Endodermal cell (in vitro differentiated cells): ENCODE data around the gene ARHGEF3. TPM values are rescaled to one million over a fixed set of nuclear protein-coding genes. Genes with fewer than 3 reads are reported as not detected.

Experiments used
- DNase-seq: peaks from one replicate; pipeline ENCODE4 v3.0.0-alpha.2; 2017
- H3K27ac ChIP-seq: 2 replicates; pipeline ENCODE4 v1.5.1; 2013; ENCODE audit warnings: mild to moderate bottlenecking, low read depth, low read length, moderate library complexity
- H3K27me3 ChIP-seq: 2 replicates; pipeline ENCODE4 v1.6.1; 2013; ENCODE audit warnings: mild to moderate bottlenecking, low read length, moderate library complexity; ENCODE audit not compliant: insufficient read depth, control insufficient read depth, poor library complexity, severe bottlenecking
- H3K36me3 ChIP-seq: 2 replicates; pipeline ENCODE4 v1.7.0; 2013; ENCODE audit warnings: mild to moderate bottlenecking, low read length, moderate library complexity; ENCODE audit not compliant: control insufficient read depth, insufficient read depth
- H3K4me1 ChIP-seq: one replicate; pipeline ENCODE4 v1.7.0; 2013; ENCODE audit warnings: low read length; ENCODE audit not compliant: control insufficient read depth, insufficient read depth
- H3K4me3 ChIP-seq: 2 replicates; pipeline ENCODE4 v1.5.1; 2013; ENCODE audit warnings: mild to moderate bottlenecking, low read length, moderate library complexity
- H3K9ac ChIP-seq: 2 replicates; pipeline ENCODE4 v1.6.1; 2013; ENCODE audit warnings: mild to moderate bottlenecking, low read length, moderate library complexity; ENCODE audit not compliant: poor library complexity, severe bottlenecking; ENCODE audit errors: extremely low read depth
- H3K9me3 ChIP-seq: 2 replicates; pipeline ENCODE4 v1.6.1; 2013; ENCODE audit warnings: mild to moderate bottlenecking, low read length, moderate library complexity; ENCODE audit not compliant: control insufficient read depth
- H3K27ac Mint-ChIP-seq: 2 replicates; pipeline ENCODE4 v1.8.0; 2020; ENCODE audit warnings: mixed read lengths
- H3K27me3 Mint-ChIP-seq: 2 replicates; pipeline ENCODE4 v1.8.0; 2021; ENCODE audit warnings: mild to moderate bottlenecking, mixed read lengths; ENCODE audit not compliant: insufficient read depth
- H3K36me3 Mint-ChIP-seq: 2 replicates; pipeline ENCODE4 v1.8.0; 2020; ENCODE audit warnings: low read depth, mixed read lengths
- H3K4me1 Mint-ChIP-seq: 2 replicates; pipeline ENCODE4 v1.8.0; 2020; ENCODE audit warnings: mixed read lengths
- H3K4me3 Mint-ChIP-seq: 2 replicates; pipeline ENCODE4 v1.8.0; 2020; ENCODE audit warnings: mild to moderate bottlenecking, moderate library complexity, mixed read lengths
- H3K9me3 Mint-ChIP-seq: 2 replicates; pipeline ENCODE4 v1.8.0; 2020; ENCODE audit warnings: mild to moderate bottlenecking, mixed read lengths
- WGBS, 2 experiments: methylation state at CpG; one replicate each; pipeline versions ENCODE4 v1.1.5 to v1.1.7; 2013; ENCODE audit warnings: missing lambda C conversion rate in 2 of 2, mixed read lengths in 1 of 2; ENCODE audit not compliant: insufficient coverage in 1 of 2, insufficient read length in 1 of 2; 5-methylcytosine and 5-hydroxymethylcytosine counted together
- total RNA-seq, 2 donors: library from RNA; stranded (reverse); fragmentation: NEBNext Ultra II Directional in 1 of 2; extraction: Animal tissue kit (Norgen Biotek cat#: 25700) in 1 of 2; gene quantifications; 2 replicates in 1 of 2; 3 replicates in 1 of 2; pipeline ENCODE4 v1.2.1, GENCODE V29; 2021
- TF ChIP-seq, protein P1 (sequence below): fragments of 200-600 bp; sonication (generic); conservative IDR thresholded peaks from 2 replicates; pipeline ENCODE4 v1.5.0; 2021; ENCODE audit warnings: antibody characterized with exemption, mild to moderate bottlenecking

The ARHGEF3 gene
- total RNA-seq, 2 donors from 2014 or later, result 12.7 to 14.1 TPM

DNA sequence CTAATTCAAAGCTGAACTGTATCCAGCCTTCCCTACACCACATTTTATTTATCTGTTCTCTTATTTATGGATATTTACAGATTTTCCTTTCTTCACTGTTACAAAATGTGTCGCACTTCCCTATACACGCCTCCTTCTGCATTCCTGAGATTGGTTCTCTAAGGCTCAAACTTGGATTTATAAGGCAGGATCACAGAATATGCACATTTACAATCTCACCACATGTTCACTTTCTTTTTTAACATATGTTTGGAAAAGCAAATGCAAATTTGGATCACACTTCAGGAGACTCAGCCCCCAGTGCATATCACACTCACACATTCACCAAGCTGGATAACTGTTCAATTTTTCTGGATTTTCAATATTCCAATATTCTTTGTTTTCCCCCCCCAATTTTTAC lies 31.8 kb upstream of the ARHGEF3 start:
- H3K4me1 Mint-ChIP-seq, result peaks cover 25% of the 10 kb centered on the region
- no peaks in the 10 kb centered on the region for H3K9me3 Mint-ChIP-seq
- H3K36me3 ChIP-seq, result no peaks in the 10 kb centered on the region
- H3K27me3 ChIP-seq, result no peaks in the 10 kb centered on the region
- H3K27ac Mint-ChIP-seq, result no peak overlapping the region
- no peaks in the 10 kb centered on the region for H3K9me3 ChIP-seq
- H3K4me3 ChIP-seq, result no peak overlapping the region
- H3K4me1 ChIP-seq, result peaks cover 3% of the 10 kb centered on the region
- WGBS, 2 experiments, result 89 to 100% methylated on average over 1 to 2 of the region's 2 CpGs
- no peak overlapping the region for H3K4me3 Mint-ChIP-seq
- H3K27me3 Mint-ChIP-seq, result no peaks in the 10 kb centered on the region
- no peak for DNase-seq
- TF ChIP-seq, protein P1, sequence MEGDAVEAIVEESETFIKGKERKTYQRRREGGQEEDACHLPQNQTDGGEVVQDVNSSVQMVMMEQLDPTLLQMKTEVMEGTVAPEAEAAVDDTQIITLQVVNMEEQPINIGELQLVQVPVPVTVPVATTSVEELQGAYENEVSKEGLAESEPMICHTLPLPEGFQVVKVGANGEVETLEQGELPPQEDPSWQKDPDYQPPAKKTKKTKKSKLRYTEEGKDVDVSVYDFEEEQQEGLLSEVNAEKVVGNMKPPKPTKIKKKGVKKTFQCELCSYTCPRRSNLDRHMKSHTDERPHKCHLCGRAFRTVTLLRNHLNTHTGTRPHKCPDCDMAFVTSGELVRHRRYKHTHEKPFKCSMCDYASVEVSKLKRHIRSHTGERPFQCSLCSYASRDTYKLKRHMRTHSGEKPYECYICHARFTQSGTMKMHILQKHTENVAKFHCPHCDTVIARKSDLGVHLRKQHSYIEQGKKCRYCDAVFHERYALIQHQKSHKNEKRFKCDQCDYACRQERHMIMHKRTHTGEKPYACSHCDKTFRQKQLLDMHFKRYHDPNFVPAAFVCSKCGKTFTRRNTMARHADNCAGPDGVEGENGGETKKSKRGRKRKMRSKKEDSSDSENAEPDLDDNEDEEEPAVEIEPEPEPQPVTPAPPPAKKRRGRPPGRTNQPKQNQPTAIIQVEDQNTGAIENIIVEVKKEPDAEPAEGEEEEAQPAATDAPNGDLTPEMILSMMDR, result no peak
- H3K36me3 Mint-ChIP-seq, result no peaks in the 10 kb centered on the region
- H3K27ac ChIP-seq, result no peak overlapping the region
- no peak overlapping the region for H3K9ac ChIP-seq

DNA sequence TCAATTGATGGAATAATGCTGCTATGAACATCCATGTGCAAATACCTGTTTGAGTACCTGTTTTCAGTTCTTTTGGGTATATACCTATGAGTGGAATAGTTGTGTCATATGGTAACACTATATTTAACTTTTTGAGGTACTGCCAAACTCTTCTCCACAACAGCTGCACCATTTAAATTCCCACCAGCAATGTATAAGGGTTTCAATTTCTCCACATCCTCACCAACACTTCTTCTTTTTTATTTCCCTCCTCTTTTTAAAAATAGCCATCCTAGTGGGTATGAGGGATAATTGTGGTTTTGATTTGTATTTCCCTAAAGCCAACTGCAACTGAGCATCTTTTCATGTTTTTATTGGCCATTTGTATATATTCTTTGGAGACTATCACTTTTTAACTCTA lies 31.3 kb upstream of the ARHGEF3 start:
- Mint-ChIP-seq H3K9me3 (no peaks in the 10 kb centered on the region), H3K4me1 (peaks cover 25% of the 10 kb centered on the region)

DNA sequence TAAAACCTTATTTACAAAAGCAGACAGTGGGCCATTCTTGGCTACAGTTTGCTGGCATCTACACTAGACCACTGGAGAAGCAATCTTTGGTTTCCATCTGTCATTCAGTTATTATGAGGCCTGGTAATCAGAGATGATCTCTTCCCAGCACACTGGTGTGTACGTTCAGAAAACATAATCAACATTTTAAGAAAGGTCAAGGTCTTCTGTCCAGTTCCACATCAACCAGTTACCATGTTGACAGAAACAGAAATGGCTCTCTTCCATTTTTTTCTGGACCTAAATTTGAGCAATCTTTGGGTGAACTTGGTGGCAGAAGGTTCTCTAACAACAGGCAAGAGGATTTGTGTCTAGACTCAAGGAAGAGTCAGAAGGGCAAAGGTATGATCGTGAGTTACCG lies 29.8 kb upstream of the ARHGEF3 start:
- Histone ChIP-seq H3K4me3 (no peak overlapping the region), H3K4me1 (peaks cover 4% of the 10 kb centered on the region), H3K9me3 (no peaks in the 10 kb centered on the region), H3K27ac (no peak overlapping the region), H3K36me3 (no peaks in the 10 kb centered on the region), H3K27me3 (no peaks in the 10 kb centered on the region), H3K9ac (no peak overlapping the region)
- WGBS, 2 experiments, result 87 to 97% methylated on average over 3 of the region's 3 CpGs
- peaks cover 25% of the 10 kb centered on the region for H3K4me1 Mint-ChIP-seq
- no peaks in the 10 kb centered on the region for H3K36me3 Mint-ChIP-seq
- H3K4me3 Mint-ChIP-seq, result no peak overlapping the region
- H3K27me3 Mint-ChIP-seq, result no peaks in the 10 kb centered on the region
- H3K9me3 Mint-ChIP-seq, result no peaks in the 10 kb centered on the region
- H3K27ac Mint-ChIP-seq, result no peak overlapping the region
- DNase-seq, result no peak
- TF ChIP-seq, protein P1, result no peak

More for the DNA sequence above, 31.3 kb upstream of the ARHGEF3 start:
- no peaks in the 10 kb centered on the region for H3K27me3 ChIP-seq
- no peak overlapping the region for H3K27ac Mint-ChIP-seq
- no peak overlapping the region for H3K9ac ChIP-seq
- no peak overlapping the region for H3K27ac ChIP-seq
- DNase-seq, result no peak
- H3K4me1 ChIP-seq, result peaks cover 3% of the 10 kb centered on the region
- no peak overlapping the region for H3K4me3 ChIP-seq
- TF ChIP-seq, protein P1, result no peak
- H3K27me3 Mint-ChIP-seq, result no peaks in the 10 kb centered on the region
- H3K4me3 Mint-ChIP-seq, result no peak overlapping the region
- no peaks in the 10 kb centered on the region for H3K9me3 ChIP-seq
- H3K36me3 Mint-ChIP-seq, result no peaks in the 10 kb centered on the region
- no peaks in the 10 kb centered on the region for H3K36me3 ChIP-seq
